HEK293T (cell line): ENCODE data around the gene GLG1.
"Not testable (repeated sequence)": the region's sequence is repeated elsewhere in the genome, so short reads cannot be mapped to it uniquely, and the experiment has no call there.

ENCODE experiments used
- BHLHE40 ChIP-seq: fragments of 450-650 bp; IDR thresholded peaks from 2 replicates; pipeline ENCODE4 v1.6.1; 2016; ENCODE audit warnings: mild to moderate bottlenecking, moderate library complexity, borderline replicate concordance
- CTBP1 ChIP-seq: fragments of 450-650 bp; IDR thresholded peaks from 2 replicates; pipeline ENCODE4 v1.6.1; 2016; ENCODE audit warnings: borderline replicate concordance
- ELF4 ChIP-seq: fragments of 450-650 bp; IDR thresholded peaks from 2 replicates; pipeline ENCODE4 v1.6.1; 2017; ENCODE audit warnings: antibody characterized with exemption
- FOXA1 ChIP-seq: fragments of 450-650 bp; IDR thresholded peaks from 2 replicates; pipeline ENCODE4 v1.6.1; 2016; ENCODE audit warnings: mild to moderate bottlenecking
- FOXK2 ChIP-seq: fragments of 450-650 bp; IDR thresholded peaks from 2 replicates; pipeline ENCODE4 v1.6.1; 2016; ENCODE audit warnings: mild to moderate bottlenecking
- FOXM1 ChIP-seq: fragments of 450-650 bp; IDR thresholded peaks from 2 replicates; pipeline ENCODE4 v1.6.1; 2017; ENCODE audit warnings: mild to moderate bottlenecking, borderline replicate concordance
- HDGF ChIP-seq: fragments of 450-650 bp; IDR thresholded peaks from 2 replicates; pipeline ENCODE4 v1.6.1; 2017; ENCODE audit warnings: antibody characterized with exemption, borderline replicate concordance
- L3MBTL2 ChIP-seq: fragments of 450-650 bp; conservative IDR thresholded peaks from 2 replicates; pipeline ENCODE4 v1.6.1; 2016; ENCODE audit warnings: mild to moderate bottlenecking
- NFRKB ChIP-seq: fragments of 450-650 bp; IDR thresholded peaks from 2 replicates; pipeline ENCODE4 v1.6.1; 2016; ENCODE audit warnings: mild to moderate bottlenecking, moderate library complexity
- SP1 ChIP-seq: fragments of 450-650 bp; IDR thresholded peaks from 2 replicates; pipeline ENCODE4 v1.6.1; 2017
- SUZ12 ChIP-seq: fragments of 450-650 bp; IDR thresholded peaks from 2 replicates; pipeline ENCODE4 v1.6.1; 2016; ENCODE audit warnings: mild to moderate bottlenecking
- TARDBP ChIP-seq: fragments of 450-650 bp; IDR thresholded peaks from 2 replicates; pipeline ENCODE4 v1.6.1; 2016
- ZNF384 ChIP-seq: fragments of 450-650 bp; IDR thresholded peaks from 2 replicates; pipeline ENCODE4 v1.6.1; 2016

DNA sequence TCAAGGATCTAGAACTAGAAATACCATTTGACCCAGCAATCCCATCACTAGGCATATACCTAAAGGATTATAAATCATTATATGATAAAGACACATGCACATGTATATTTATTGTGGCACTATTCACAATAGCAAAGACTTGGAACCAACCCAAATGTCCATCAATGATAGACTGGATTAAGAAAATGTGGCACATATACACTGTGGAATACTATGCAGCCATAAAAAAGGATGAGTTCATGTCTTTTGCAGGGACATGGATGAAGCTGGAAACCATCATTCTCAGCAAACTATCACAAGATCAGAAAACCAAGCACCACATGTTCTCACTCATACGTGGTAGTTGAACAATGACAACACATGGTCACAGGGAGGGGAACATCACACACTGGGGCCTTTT lies 88.0 kb downstream of the GLG1 start:
- not testable (repeated sequence) for TF ChIP-seq FOXK2, NFRKB, ZNF384, SP1, HDGF, ELF4, FOXA1, L3MBTL2, SUZ12, BHLHE40, FOXM1, CTBP1, TARDBP
